Measurements from ENCODE around the gene ATP5F1D.

GRCh38 chr19:1270213-1270853, 28.8 kb downstream of the ATP5F1D start:
- TF ChIP-seq CTCF (conservative IDR thresholded peaks at IDR 0.05) (no peak), EZH2 (IDR thresholded peaks at IDR 0.05; ENCODE audit: low read depth) (no peak)
